Ishikawa (cell line): Measurements from ENCODE around the gene COL9A1.

ENCODE experiments used
- CEBPB ChIP-seq: IDR thresholded peaks from 2 replicates; pipeline ENCODE4 v1.6.1; 2012
- CREB1 ChIP-seq: IDR thresholded peaks from 2 replicates; pipeline ENCODE4 v1.6.1; 2012; ENCODE audit warnings: low read depth
- EGR1 ChIP-seq: IDR thresholded peaks from 2 replicates; pipeline ENCODE4 v1.6.1; 2012
- EP300 ChIP-seq: IDR thresholded peaks from 2 replicates; pipeline ENCODE4 v1.6.1; 2012; ENCODE audit warnings: borderline replicate concordance
- FOXM1 ChIP-seq: IDR thresholded peaks from 2 replicates; pipeline ENCODE4 v1.6.1; 2012; ENCODE audit warnings: low read depth, borderline replicate concordance
- NFIC ChIP-seq: IDR thresholded peaks from 2 replicates; pipeline ENCODE4 v1.6.1; 2012
- REST ChIP-seq: IDR thresholded peaks from 2 replicates; pipeline ENCODE4 v1.6.1; 2012; ENCODE audit warnings: low read depth, mild to moderate bottlenecking
- TAF1 ChIP-seq: IDR thresholded peaks from 2 replicates; pipeline ENCODE4 v1.6.1; 2012; ENCODE audit warnings: low read depth, mild to moderate bottlenecking
- TCF12 ChIP-seq: IDR thresholded peaks from 2 replicates; pipeline ENCODE4 v1.6.1; 2012; ENCODE audit warnings: low read depth
- TEAD4 ChIP-seq: IDR thresholded peaks from 2 replicates; pipeline ENCODE4 v1.6.1; 2012
- YY1 ChIP-seq: IDR thresholded peaks from 2 replicates; pipeline ENCODE4 v1.6.1; 2012; ENCODE audit warnings: low read depth
- ZBTB7A ChIP-seq: IDR thresholded peaks from 2 replicates; pipeline ENCODE4 v1.6.1; 2012; ENCODE audit warnings: low read depth
- TF ChIP-seq, protein P1 (sequence below): IDR thresholded peaks from 2 replicates; pipeline ENCODE4 v1.6.1; 2012
- TF ChIP-seq, protein P2 (sequence below): IDR thresholded peaks from 2 replicates; pipeline ENCODE4 v1.6.1; 2012

GRCh38 chr6:70345619-70346018, 42.7 kb upstream of the COL9A1 start:
- TF ChIP-seq NFIC (no peak), ZBTB7A (no peak), YY1 (no peak), REST (no peak), TCF12 (no peak), TEAD4 (no peak), TAF1 (no peak), EP300 (no peak), EGR1 (no peak), CEBPB (no peak), CREB1 (no peak), FOXM1 (no peak)
- TF ChIP-seq, protein P1, sequence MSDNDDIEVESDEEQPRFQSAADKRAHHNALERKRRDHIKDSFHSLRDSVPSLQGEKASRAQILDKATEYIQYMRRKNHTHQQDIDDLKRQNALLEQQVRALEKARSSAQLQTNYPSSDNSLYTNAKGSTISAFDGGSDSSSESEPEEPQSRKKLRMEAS, result no peak
- TF ChIP-seq, protein P2, sequence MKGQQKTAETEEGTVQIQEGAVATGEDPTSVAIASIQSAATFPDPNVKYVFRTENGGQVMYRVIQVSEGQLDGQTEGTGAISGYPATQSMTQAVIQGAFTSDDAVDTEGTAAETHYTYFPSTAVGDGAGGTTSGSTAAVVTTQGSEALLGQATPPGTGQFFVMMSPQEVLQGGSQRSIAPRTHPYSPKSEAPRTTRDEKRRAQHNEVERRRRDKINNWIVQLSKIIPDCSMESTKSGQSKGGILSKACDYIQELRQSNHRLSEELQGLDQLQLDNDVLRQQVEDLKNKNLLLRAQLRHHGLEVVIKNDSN, result no peak
